ENCODE results near the gene FHIT.

DNA sequence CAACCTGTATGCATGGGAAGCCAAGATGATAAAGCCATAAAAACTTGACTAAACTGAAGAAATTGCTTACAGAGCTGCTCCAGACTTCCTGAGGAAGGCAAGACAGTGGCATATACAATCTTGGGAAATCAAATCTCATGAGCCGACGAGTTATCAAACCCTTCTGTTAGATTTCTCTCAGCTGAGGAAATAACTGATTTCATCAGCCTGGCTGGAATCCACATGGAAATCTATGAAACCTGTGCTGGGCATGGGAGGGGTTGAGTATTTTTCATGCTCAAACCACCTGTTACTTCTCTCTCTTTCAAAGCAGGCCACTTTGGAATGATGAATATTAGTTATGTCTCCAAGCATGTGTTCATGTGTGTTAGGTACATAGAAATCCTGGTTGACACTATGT is 727.7 kb downstream of the FHIT start:
- TF ChIP-seq, protein P1, sequence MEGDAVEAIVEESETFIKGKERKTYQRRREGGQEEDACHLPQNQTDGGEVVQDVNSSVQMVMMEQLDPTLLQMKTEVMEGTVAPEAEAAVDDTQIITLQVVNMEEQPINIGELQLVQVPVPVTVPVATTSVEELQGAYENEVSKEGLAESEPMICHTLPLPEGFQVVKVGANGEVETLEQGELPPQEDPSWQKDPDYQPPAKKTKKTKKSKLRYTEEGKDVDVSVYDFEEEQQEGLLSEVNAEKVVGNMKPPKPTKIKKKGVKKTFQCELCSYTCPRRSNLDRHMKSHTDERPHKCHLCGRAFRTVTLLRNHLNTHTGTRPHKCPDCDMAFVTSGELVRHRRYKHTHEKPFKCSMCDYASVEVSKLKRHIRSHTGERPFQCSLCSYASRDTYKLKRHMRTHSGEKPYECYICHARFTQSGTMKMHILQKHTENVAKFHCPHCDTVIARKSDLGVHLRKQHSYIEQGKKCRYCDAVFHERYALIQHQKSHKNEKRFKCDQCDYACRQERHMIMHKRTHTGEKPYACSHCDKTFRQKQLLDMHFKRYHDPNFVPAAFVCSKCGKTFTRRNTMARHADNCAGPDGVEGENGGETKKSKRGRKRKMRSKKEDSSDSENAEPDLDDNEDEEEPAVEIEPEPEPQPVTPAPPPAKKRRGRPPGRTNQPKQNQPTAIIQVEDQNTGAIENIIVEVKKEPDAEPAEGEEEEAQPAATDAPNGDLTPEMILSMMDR (IDR thresholded peaks at IDR 0.05), result no peak
- TF ChIP-seq POLR2A (IDR thresholded peaks at IDR 0.05), result no peak
